ENCODE data around the gene GSS. TPM values are rescaled to one million over a fixed set of nuclear protein-coding genes. Genes with fewer than 3 reads are reported as not detected.

The GSS gene
- polyA plus RNA-seq, 1 donor, result 19.1 TPM

DNA sequence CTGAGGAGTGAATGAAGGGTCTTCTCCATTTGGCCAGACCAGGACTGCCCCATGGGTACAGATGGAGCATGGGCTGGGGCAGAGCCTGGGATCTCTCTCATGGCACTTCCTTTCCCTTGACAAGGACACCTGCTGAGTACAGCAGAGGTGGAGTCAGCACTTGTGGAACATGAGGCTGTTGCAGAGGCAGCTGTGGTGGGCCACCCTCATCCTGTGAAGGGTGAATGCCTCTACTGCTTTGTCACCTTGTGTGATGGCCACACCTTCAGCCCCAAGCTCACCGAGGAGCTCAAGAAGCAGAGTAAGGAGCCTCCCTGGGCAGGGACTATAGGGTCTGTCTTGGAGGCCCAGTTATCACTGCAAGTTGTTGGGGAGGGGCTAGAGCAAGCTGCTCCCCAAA, 29.6 kb downstream of the GSS start:
- Histone ChIP-seq H3K4me3 (ENCODE audit: low read length) (no peak overlapping the region), H3K9me3 (ENCODE audit: control insufficient read depth, low read depth, low read length) (no peaks in the 10 kb centered on the region), H3K27ac (ENCODE audit: low read length) (no peak overlapping the region), H3K4me1 (ENCODE audit: control insufficient read depth, insufficient read depth, low read length) (no peaks in the 10 kb centered on the region), H3K36me3 (ENCODE audit: control insufficient read depth, insufficient read depth, low read length) (peaks cover 68% of the 10 kb centered on the region), H3K27me3 (ENCODE audit: control insufficient read depth, insufficient read depth, low read length) (no peaks in the 10 kb centered on the region)
- whole genome bisulfite sequencing (ENCODE audit: insufficient coverage, low lambda C conversion rate), result no CpG with 5 or more reads among the region's 1 CpG
- no peak for DNase-seq

DNA sequence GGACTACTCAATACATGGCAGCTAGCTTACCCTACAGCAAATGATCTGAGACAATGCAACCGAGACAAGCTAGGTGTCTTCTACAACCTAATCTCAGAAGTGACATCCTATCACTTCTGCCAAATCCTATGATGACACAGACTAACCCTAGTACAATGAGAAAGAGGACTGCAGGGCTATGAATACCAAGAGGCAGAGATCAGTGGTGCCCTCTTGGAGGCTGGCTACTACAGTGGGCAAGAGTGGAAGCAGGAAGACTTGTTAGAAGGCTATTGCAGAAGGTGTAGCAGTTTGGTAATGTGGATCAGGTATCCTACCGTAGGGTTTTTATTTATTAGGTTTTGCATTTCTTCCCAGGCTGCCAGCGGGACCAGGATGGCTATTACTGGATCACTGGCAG, 30.3 kb downstream of the GSS start:
- H3K4me3 ChIP-seq (ENCODE audit: low read length), result no peak overlapping the region
- H3K9me3 ChIP-seq (ENCODE audit: control insufficient read depth, low read depth, low read length), result no peaks in the 10 kb centered on the region
- H3K27ac ChIP-seq (ENCODE audit: low read length), result no peak overlapping the region
- no peak for DNase-seq
- no peaks in the 10 kb centered on the region for H3K27me3 ChIP-seq (ENCODE audit: control insufficient read depth, insufficient read depth, low read length)
- peaks cover 69% of the 10 kb centered on the region for H3K36me3 ChIP-seq (ENCODE audit: control insufficient read depth, insufficient read depth, low read length)
- no peaks in the 10 kb centered on the region for H3K4me1 ChIP-seq (ENCODE audit: control insufficient read depth, insufficient read depth, low read length)
- WGBS (ENCODE audit: insufficient coverage, low lambda C conversion rate), result no CpG with 5 or more reads among the region's 3 CpGs

DNA sequence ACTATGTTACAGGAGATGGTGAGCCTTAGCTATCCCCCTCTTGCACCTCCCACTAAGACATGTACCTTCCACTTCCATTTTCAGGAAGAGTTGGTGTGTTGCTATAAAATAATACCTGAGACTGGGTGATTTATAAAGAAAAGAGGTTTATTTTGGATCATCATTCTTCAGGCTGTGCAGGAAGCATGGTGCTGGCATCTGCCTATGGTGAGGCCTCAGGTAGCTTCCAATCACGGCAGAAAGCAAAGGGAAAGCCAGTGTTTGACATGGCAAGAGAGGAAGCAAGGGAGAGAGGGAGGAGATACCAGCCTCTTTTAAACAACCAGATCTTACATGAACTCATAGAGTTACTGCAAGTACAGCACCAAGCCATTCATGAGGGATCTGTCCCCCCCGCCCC, 32.2 kb downstream of the GSS start:
- Histone ChIP-seq H3K36me3 (ENCODE audit: control insufficient read depth, insufficient read depth, low read length) (peaks cover 56% of the 10 kb centered on the region), H3K4me1 (ENCODE audit: control insufficient read depth, insufficient read depth, low read length) (no peaks in the 10 kb centered on the region), H3K9me3 (ENCODE audit: control insufficient read depth, low read depth, low read length) (no peaks in the 10 kb centered on the region), H3K27ac (ENCODE audit: low read length) (no peak overlapping the region), H3K4me3 (ENCODE audit: low read length) (no peak overlapping the region), H3K27me3 (ENCODE audit: control insufficient read depth, insufficient read depth, low read length) (no peaks in the 10 kb centered on the region)
- no peak for DNase-seq
- no CpG with 5 or more reads among the region's 2 CpGs for WGBS (ENCODE audit: insufficient coverage, low lambda C conversion rate)

GRCh38 chr20:34922654-34923381, 32.8 kb downstream of the GSS start:
- no peak overlapping the region for H3K4me3 ChIP-seq (ENCODE audit: low read length)
- peaks cover 50% of the 10 kb centered on the region for H3K36me3 ChIP-seq (ENCODE audit: control insufficient read depth, insufficient read depth, low read length)
- H3K9me3 ChIP-seq (ENCODE audit: control insufficient read depth, low read depth, low read length), result no peaks in the 10 kb centered on the region
- H3K27me3 ChIP-seq (ENCODE audit: control insufficient read depth, insufficient read depth, low read length), result no peaks in the 10 kb centered on the region
- WGBS (ENCODE audit: insufficient coverage, low lambda C conversion rate), result 100% methylated on average over 1 of the region's 5 CpGs
- H3K4me1 ChIP-seq (ENCODE audit: control insufficient read depth, insufficient read depth, low read length), result peaks cover 5% of the 10 kb centered on the region
- no peak overlapping the region for H3K27ac ChIP-seq (ENCODE audit: low read length)
- no peak for DNase-seq

GRCh38 chr20:34921436-34921835, 34.2 kb downstream of the GSS start:
- WGBS (ENCODE audit: insufficient coverage, low lambda C conversion rate), result no CpG with 5 or more reads among the region's 3 CpGs
- Histone ChIP-seq H3K9me3 (ENCODE audit: control insufficient read depth, low read depth, low read length) (no peaks in the 10 kb centered on the region), H3K27ac (ENCODE audit: low read length) (no peak overlapping the region), H3K4me3 (ENCODE audit: low read length) (no peak overlapping the region), H3K27me3 (ENCODE audit: control insufficient read depth, insufficient read depth, low read length) (no peaks in the 10 kb centered on the region), H3K4me1 (ENCODE audit: control insufficient read depth, insufficient read depth, low read length) (peaks cover 15% of the 10 kb centered on the region), H3K36me3 (ENCODE audit: control insufficient read depth, insufficient read depth, low read length) (peaks cover 37% of the 10 kb centered on the region)
- DNase-seq, result no peak

- H3K36me3 ChIP-seq (ENCODE audit: control insufficient read depth, insufficient read depth, low read length), result peaks cover 26% of the 10 kb centered on the region
- peaks cover 29% of the 10 kb centered on the region for H3K4me1 ChIP-seq (ENCODE audit: control insufficient read depth, insufficient read depth, low read length)
- H3K27ac ChIP-seq (ENCODE audit: low read length), result no peak overlapping the region
- H3K9me3 ChIP-seq (ENCODE audit: control insufficient read depth, low read depth, low read length), result no peaks in the 10 kb centered on the region
- H3K4me3 ChIP-seq (ENCODE audit: low read length), result no peak overlapping the region
- H3K27me3 ChIP-seq (ENCODE audit: control insufficient read depth, insufficient read depth, low read length), result no peaks in the 10 kb centered on the region
- DNase-seq, result no peak
These were observed 35.6 kb downstream of the GSS start for GRCh38 chr20:34920055-34920454.

- WGBS (ENCODE audit: insufficient coverage, low lambda C conversion rate), result 14% methylated on average over 1 of the region's 2 CpGs
- no peaks in the 10 kb centered on the region for H3K27me3 ChIP-seq (ENCODE audit: control insufficient read depth, insufficient read depth, low read length)
- H3K36me3 ChIP-seq (ENCODE audit: control insufficient read depth, insufficient read depth, low read length), result peaks cover 13% of the 10 kb centered on the region
- H3K4me3 ChIP-seq (ENCODE audit: low read length), result no peak overlapping the region
- DNase-seq, result peak; percentile 76 to 91
- peak overlapping the region; percentile 58 for H3K27ac ChIP-seq (ENCODE audit: low read length)
- peaks cover 51% of the 10 kb centered on the region for H3K4me1 ChIP-seq (ENCODE audit: control insufficient read depth, insufficient read depth, low read length)
- H3K9me3 ChIP-seq (ENCODE audit: control insufficient read depth, low read depth, low read length), result no peaks in the 10 kb centered on the region
These were observed 38.7 kb downstream of the GSS start for GRCh38 chr20:34916774-34917354.

- WGBS (ENCODE audit: insufficient coverage, low lambda C conversion rate), result 60% methylated on average over 1 of the region's 4 CpGs
- peaks cover 3% of the 10 kb centered on the region for H3K36me3 ChIP-seq (ENCODE audit: control insufficient read depth, insufficient read depth, low read length)
- no peaks in the 10 kb centered on the region for H3K9me3 ChIP-seq (ENCODE audit: control insufficient read depth, low read depth, low read length)
- no peaks in the 10 kb centered on the region for H3K27me3 ChIP-seq (ENCODE audit: control insufficient read depth, insufficient read depth, low read length)
- H3K4me3 ChIP-seq (ENCODE audit: low read length), result no peak overlapping the region
- DNase-seq, result peak in 1 of 2 donors; percentile 39
- H3K4me1 ChIP-seq (ENCODE audit: control insufficient read depth, insufficient read depth, low read length), result peaks cover 51% of the 10 kb centered on the region
- peak overlapping the region; percentile 58 for H3K27ac ChIP-seq (ENCODE audit: low read length)
These were observed 39.7 kb downstream of the GSS start for GRCh38 chr20:34915749-34916455.

DNA sequence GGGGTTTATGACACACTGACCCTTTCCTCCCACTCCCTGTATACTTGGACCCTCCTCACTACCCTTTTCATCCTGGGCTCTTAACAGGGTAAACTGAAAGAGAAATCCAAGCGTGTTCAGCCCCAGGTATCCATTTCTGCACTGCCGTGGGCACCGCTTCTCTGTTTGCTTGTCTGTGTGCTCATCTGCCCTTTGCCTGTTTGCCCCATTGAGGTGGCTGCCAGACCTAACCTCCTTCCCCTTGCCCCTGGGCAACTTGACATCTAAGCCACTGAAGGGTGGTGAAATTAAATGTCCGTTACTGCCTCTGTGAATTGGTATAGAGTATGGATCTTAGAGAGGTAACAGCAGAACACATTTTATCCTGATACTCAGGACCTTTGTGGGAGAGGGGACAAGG, 40.5 kb downstream of the GSS start:
- Histone ChIP-seq H3K4me3 (ENCODE audit: low read length) (no peak overlapping the region), H3K9me3 (ENCODE audit: control insufficient read depth, low read depth, low read length) (no peaks in the 10 kb centered on the region), H3K36me3 (ENCODE audit: control insufficient read depth, insufficient read depth, low read length) (peaks cover 2% of the 10 kb centered on the region), H3K4me1 (ENCODE audit: control insufficient read depth, insufficient read depth, low read length) (peaks cover 51% of the 10 kb centered on the region), H3K27ac (ENCODE audit: low read length) (no peak overlapping the region), H3K27me3 (ENCODE audit: control insufficient read depth, insufficient read depth, low read length) (no peaks in the 10 kb centered on the region)
- no CpG with 5 or more reads among the region's 4 CpGs for WGBS (ENCODE audit: insufficient coverage, low lambda C conversion rate)
- DNase-seq, result peak in 1 of 2 donors; percentile 17

GRCh38 chr20:34907616-34908469, 47.8 kb downstream of the GSS start:
- no peak overlapping the region for H3K27ac ChIP-seq (ENCODE audit: low read length)
- H3K4me1 ChIP-seq (ENCODE audit: control insufficient read depth, insufficient read depth, low read length), result peaks cover 21% of the 10 kb centered on the region
- H3K36me3 ChIP-seq (ENCODE audit: control insufficient read depth, insufficient read depth, low read length), result no peaks in the 10 kb centered on the region
- H3K9me3 ChIP-seq (ENCODE audit: control insufficient read depth, low read depth, low read length), result no peaks in the 10 kb centered on the region
- 100% methylated on average over 1 of the region's 7 CpGs for WGBS (ENCODE audit: insufficient coverage, low lambda C conversion rate)
- H3K4me3 ChIP-seq (ENCODE audit: low read length), result no peak overlapping the region
- H3K27me3 ChIP-seq (ENCODE audit: control insufficient read depth, insufficient read depth, low read length), result no peaks in the 10 kb centered on the region
- DNase-seq, result peak in 1 of 2 donors; percentile 21
